Esophagus (tissue), 2 donors: ENCODE data around the gene RHOV. TPM values are rescaled to one million over a fixed set of nuclear protein-coding genes. Genes with fewer than 3 reads are reported as not detected.

Experiments used
- H3K27ac ChIP-seq, 2 donors: one replicate each; pipeline ENCODE4 v1.5.1; 2013; ENCODE audit warnings: low read depth in 2 of 2, mild to moderate bottlenecking in 2 of 2, inconsistent platforms in 1 of 2, low read length in 1 of 2, moderate library complexity in 1 of 2
- H3K27me3 ChIP-seq, 2 donors: one replicate each; pipeline ENCODE4 v1.6.1; 2013; ENCODE audit warnings: low read length in 2 of 2, control low read depth in 1 of 2, mild to moderate bottlenecking in 1 of 2; ENCODE audit not compliant: insufficient read depth in 2 of 2, control insufficient read depth in 1 of 2
- H3K36me3 ChIP-seq, 2 donors: one replicate each; pipeline ENCODE4 v1.6.1; 2013; ENCODE audit warnings: low read length in 1 of 2; ENCODE audit not compliant: control insufficient read depth in 2 of 2, insufficient read depth in 2 of 2
- H3K4me1 ChIP-seq, 2 donors: one replicate each; pipeline ENCODE4 v1.6.1; 2013; ENCODE audit warnings: low read length in 1 of 2; ENCODE audit not compliant: control insufficient read depth in 2 of 2, insufficient read depth in 2 of 2
- H3K4me3 ChIP-seq, 2 donors: one replicate each; pipeline ENCODE4 v1.5.1; 2013; ENCODE audit warnings: low read length in 2 of 2, mild to moderate bottlenecking in 2 of 2, low read depth in 1 of 2, moderate library complexity in 1 of 2
- H3K9me3 ChIP-seq, 2 donors: one replicate each; pipeline ENCODE4 v1.6.1; 2013; ENCODE audit warnings: mild to moderate bottlenecking in 2 of 2, low read depth in 1 of 2, low read length in 1 of 2, moderate library complexity in 1 of 2; ENCODE audit not compliant: control insufficient read depth in 2 of 2, insufficient read depth in 1 of 2
- WGBS, 2 donors: extraction: QIAGEN DNeasy Blood & Tissue Kit; methylation state at CpG; one replicate each; pipeline ENCODE4 v1.1.7; 2013; 5-methylcytosine and 5-hydroxymethylcytosine counted together
- polyA plus RNA-seq, 2 donors: library from polyadenylated mRNA; stranded (reverse); fragments of 200-250 nt; gene quantifications; one replicate each; pipeline ENCODE4 v1.2.3, GENCODE V29; 2013
- donor health status: healthy with polysubstance abuse.
- donor health status: Bipolar disorder and iron deficiency.

Gene RHOV
- polyA plus RNA-seq, 2 donors: 137 to 138 TPM

GRCh38 chr15:40852529-40852928 lies 21.5 kb downstream of the RHOV start:
- Histone ChIP-seq H3K4me1 (peaks cover 3 to 5% of the 10 kb centered on the region in 2 donors), H3K27me3 (no peaks in the 10 kb centered on the region), H3K27ac (no peak overlapping the region), H3K9me3 (no peaks in the 10 kb centered on the region), H3K4me3 (no peak overlapping the region), H3K36me3 (peaks cover 7 to 40% of the 10 kb centered on the region in 2 donors)
- WGBS, 2 donors: 76 to 85% methylated on average over 5 of the region's 5 CpGs

DNA sequence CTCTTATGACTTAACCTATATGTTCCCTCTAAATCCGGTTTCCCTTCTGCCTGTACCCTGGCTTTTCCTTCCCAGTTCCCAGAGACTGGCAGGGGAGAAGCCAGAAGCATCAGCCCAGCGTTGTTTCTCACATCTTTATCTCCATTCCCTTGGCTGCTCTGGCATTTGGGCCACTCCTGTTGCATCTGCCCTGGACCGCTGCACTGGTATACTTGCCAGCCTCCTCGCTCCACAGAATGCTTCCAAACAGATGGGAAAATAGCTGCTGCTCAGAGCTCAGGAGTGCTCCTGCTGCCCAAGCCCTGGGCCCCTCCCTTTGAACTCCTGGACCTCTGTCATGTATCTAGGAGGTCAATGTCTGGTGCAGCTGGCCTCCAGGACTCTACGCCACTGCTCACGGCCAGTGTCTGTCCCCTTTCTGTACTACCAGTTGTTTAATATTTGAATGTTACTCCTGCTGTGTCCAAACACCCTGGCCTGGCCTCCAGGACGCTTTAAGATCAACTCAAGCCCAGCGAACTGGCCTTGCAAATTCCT lies 23.4 kb downstream of the RHOV start:
- 88 to 90% methylated on average over 8 of the region's 8 CpGs for WGBS, 2 donors
- Histone ChIP-seq H3K4me1 (peaks cover 4 to 12% of the 10 kb centered on the region in 2 donors), H3K36me3 (peaks cover 7 to 28% of the 10 kb centered on the region in 2 donors), H3K9me3 (no peaks in the 10 kb centered on the region), H3K27ac (no peak overlapping the region), H3K4me3 (no peak overlapping the region), H3K27me3 (no peaks in the 10 kb centered on the region)

DNA sequence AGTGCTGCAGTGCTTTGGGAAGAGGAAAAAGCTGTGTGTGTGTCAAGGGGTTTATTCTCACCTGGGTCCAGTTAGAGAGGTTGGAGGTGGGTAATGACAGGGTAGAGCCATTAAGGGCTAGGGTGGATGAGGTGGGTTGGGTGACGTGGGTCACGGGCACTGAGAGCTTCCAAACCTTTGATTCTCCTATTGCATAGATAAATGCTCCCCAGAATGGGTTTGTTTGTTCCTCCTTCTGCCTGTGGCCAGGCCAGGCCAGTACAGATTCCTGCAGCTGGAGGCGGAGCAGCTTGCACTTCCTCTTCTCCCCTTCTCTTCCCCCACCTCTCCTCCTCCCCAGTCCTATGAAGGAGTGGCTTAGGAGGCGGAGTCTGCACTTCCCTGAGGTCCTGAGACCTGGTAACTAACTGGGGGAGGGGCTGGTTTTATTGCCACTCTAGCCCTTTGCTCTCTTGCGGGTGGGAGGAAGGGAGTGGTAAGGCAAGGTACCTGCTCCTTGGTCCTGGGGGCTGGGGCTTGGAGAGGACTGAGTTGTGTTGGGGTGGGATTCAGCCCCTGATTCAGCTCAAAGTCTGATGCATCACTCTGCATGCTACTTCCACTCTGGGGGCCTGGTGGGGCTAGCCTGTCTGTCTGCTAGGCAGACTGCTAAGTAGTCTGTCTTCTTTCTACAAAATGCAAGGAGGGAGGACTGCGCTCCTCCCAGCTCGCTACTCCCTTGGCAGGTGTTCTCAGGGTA lies 26.6 kb downstream of the RHOV start:
- Histone ChIP-seq H3K27ac (peak overlapping the region; percentile 94 to 97), H3K4me3 (peak overlapping the region; percentile 49 to 72), H3K9me3 (no peaks in the 10 kb centered on the region), H3K4me1 (peaks cover 8 to 22% of the 10 kb centered on the region in 2 donors), H3K36me3 (peaks cover 0 to 9% of the 10 kb centered on the region in 2 donors), H3K27me3 (no peaks in the 10 kb centered on the region)
- 48 to 54% methylated on average over 7 of the region's 7 CpGs for WGBS, 2 donors

GRCh38 chr15:40846841-40847222 lies 27.2 kb downstream of the RHOV start:
- H3K27ac ChIP-seq: peak overlapping the region; percentile 94 to 97
- H3K36me3 ChIP-seq: peaks cover 0 to 6% of the 10 kb centered on the region in 2 donors
- H3K4me1 ChIP-seq: peaks cover 8 to 22% of the 10 kb centered on the region in 2 donors
- no peaks in the 10 kb centered on the region for H3K27me3 ChIP-seq
- H3K9me3 ChIP-seq: no peaks in the 10 kb centered on the region
- H3K4me3 ChIP-seq: peak overlapping the region; percentile 49 to 72

- H3K9me3 ChIP-seq: no peaks in the 10 kb centered on the region
- H3K4me3 ChIP-seq: peak overlapping the region; percentile 72 to 84
- peaks cover 0 to 3% of the 10 kb centered on the region in 2 donors for H3K36me3 ChIP-seq
- peaks cover 8 to 22% of the 10 kb centered on the region in 2 donors for H3K4me1 ChIP-seq
- peak overlapping the region; percentile 94 to 97 for H3K27ac ChIP-seq
- no peaks in the 10 kb centered on the region for H3K27me3 ChIP-seq
- WGBS, 2 donors: 50 to 52% methylated on average over 8 of the region's 8 CpGs
Measured at GRCh38 chr15:40845511-40846284, 28.3 kb downstream of the RHOV start.

- Histone ChIP-seq H3K4me1 (peaks cover 8 to 22% of the 10 kb centered on the region in 2 donors), H3K4me3 (peak overlapping the region; percentile 72 to 84), H3K27me3 (no peaks in the 10 kb centered on the region), H3K27ac (peak overlapping the region; percentile 94 to 97), H3K9me3 (no peaks in the 10 kb centered on the region), H3K36me3 (no peaks in the 10 kb centered on the region)
- WGBS, 2 donors: 35 to 37% methylated on average over 12 of the region's 12 CpGs
Measured at GRCh38 chr15:40845036-40845435, 29.0 kb downstream of the RHOV start.

- H3K36me3 ChIP-seq: no peaks in the 10 kb centered on the region
- H3K27me3 ChIP-seq: no peaks in the 10 kb centered on the region
- H3K4me1 ChIP-seq: peaks cover 8 to 22% of the 10 kb centered on the region in 2 donors
- 1% methylated on average over 28 of the region's 28 CpGs for WGBS, 2 donors
- H3K9me3 ChIP-seq: no peaks in the 10 kb centered on the region
- H3K4me3 ChIP-seq: peak overlapping the region; percentile 72 to 84
- peak overlapping the region; percentile 94 to 97 for H3K27ac ChIP-seq
Measured at GRCh38 chr15:40844696-40845030, 29.4 kb downstream of the RHOV start.

DNA sequence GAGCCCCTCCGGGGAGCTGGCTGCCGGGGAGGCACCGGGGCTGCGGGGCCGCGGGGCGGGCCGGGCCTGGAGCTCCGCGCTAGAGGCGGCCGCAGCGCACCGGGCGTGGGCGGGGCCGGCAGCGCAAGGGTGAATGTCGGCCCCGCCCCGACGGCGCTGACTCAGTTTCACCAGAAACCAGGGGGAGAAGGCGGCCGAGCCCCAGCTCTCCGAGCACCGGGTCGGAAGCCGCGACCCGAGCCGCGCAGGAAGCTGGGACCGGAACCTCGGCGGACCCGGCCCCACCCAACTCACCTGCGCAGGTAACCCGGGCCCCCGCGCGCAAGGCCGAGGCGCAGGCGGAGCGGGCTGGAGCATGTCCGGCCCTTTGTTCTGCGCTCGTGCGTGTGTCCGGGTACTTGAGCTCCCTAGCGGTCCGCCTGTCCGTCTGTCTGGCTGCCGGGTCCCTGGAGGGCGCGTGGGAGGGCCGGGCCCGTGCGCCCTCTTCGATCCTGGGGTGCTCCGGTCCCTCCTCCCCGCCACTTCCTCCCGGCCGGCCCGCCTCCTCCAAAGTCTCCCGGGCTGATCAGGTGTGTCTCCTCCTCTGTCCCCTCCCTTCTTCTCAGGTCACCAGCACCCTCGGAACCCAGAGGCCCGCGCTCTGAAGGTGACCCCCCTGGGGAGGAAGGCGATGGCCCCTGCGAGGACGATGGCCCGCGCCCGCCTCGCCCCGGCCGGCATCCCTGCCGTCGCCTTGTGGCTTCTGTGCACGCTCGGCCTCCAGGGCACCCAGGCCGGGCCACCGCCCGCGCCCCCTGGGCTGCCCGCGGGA lies 29.9 kb downstream of the RHOV start, which contains the start of gene SPINT1:
Gene SPINT1, plus strand, starts transcription at position 164 of the 811 bp plus-strand sequence. Its CDS starts 507 bp downstream, at position 671.
- no peaks in the 10 kb centered on the region for H3K36me3 ChIP-seq
- no peaks in the 10 kb centered on the region for H3K27me3 ChIP-seq
- 0 to 1% methylated on average over 86 to 89 of the region's 89 CpGs for WGBS, 2 donors
- peak within 1 kb of the TSS; percentile 72 to 84 for H3K4me3 ChIP-seq
- H3K27ac ChIP-seq: peak within 1 kb of the TSS; percentile 94 to 97
- H3K4me1 ChIP-seq: peaks cover 8 to 22% of the 10 kb centered on the region in 2 donors
- no peaks in the 10 kb centered on the region for H3K9me3 ChIP-seq

DNA sequence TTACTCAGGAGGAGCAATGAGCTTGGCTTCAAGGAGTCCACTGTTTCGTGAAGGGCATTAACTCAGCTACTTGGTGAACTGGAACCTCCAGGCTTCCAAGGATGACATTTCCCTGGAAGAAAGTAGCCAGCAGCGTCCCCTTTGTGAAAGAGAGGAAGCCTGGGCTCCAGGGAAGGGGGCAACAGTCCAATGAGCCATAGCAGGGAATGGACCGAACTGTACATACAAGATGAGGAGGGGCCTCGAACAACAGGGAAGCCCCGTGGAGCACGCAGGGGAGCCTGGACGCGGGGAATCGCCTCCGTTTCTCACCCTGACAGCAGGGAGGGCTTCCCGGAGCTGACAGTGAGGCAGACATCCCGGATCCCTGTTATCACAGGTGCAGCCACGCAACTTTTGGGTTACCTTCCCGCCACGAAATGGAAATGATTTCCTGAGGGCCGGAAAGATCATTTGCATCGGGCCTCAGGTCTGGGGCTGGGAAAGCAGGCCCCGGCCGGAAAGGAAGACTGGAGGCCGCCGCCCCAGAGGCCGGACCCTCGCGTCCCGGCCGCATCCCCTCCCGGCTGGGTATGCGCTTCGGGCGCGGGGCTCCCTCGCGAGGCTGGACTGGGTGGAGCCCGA lies 30.7 kb downstream of the RHOV start:
- Histone ChIP-seq H3K36me3 (no peaks in the 10 kb centered on the region), H3K4me1 (peaks cover 8 to 22% of the 10 kb centered on the region in 2 donors), H3K27ac (peak overlapping the region; percentile 94 to 97), H3K9me3 (no peaks in the 10 kb centered on the region), H3K27me3 (no peaks in the 10 kb centered on the region), H3K4me3 (peak overlapping the region; percentile 72 to 84)
- WGBS, 2 donors: 12 to 19% methylated on average over 34 of the region's 34 CpGs
